GM18505 (cell line): ENCODE results near the gene LMAN2.
"Not testable (repeated sequence)": the region's sequence is repeated elsewhere in the genome, so short reads cannot be mapped to it uniquely, and the experiment has no call there.

Experiments used
- ATAC-seq: cut with Tn5 transposase; IDR thresholded peaks from one replicate; pipeline ENCODE4 v1.9.1; 2021; ENCODE audit not compliant: unreplicated experiment
- POLR2A ChIP-seq: IDR thresholded peaks from 4 replicates; pipeline ENCODE4 v1.6.1; 2011; ENCODE audit warnings: borderline replicate concordance; ENCODE audit not compliant: insufficient read depth, insufficient read length; ENCODE audit errors: extremely low read depth

Gene LMAN2

DNA sequence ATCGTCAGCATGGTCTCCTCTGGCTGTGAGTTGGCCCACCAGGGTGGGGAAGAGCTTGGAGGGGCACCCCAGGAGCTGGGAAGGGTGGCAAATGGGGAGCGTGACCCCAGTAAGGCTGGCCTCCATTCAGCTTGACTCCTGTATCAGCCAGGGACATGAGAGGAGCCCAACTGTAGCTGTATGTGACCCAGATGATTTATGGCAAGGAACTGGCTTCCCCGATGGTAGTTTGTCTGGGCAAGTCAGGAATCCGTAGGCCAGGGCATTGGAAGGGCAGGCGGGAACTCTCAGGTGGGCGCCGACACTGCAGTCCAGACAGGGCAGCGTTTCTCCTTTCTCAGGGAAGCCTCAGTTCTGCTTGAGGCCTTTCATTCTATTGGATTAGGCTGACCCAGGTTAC is 35.1 kb upstream of the LMAN2 start:
- ATAC-seq, result no peak
- no peak for TF ChIP-seq POLR2A

DNA sequence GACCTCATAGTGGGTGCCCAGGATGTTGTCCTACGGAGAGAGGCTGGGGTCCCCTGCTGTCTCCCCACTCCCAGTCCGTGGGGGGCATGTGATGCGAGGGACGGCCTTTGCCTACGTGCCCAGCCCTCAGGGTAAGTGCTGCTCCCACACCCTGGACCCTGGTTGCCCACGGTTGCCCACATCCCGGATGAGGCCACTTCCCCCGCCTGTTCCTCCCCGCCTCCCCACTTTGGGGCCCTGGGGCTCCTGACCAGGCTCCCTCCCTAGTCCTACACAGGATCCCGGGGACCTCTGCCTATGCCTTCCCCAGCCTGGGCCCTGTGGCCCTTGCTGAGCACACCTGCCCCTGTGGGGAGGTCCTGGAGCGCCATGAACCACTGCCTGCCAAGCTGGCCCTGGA is 34.3 kb upstream of the LMAN2 start:
- ATAC-seq, result no peak
- no peak for TF ChIP-seq POLR2A

DNA sequence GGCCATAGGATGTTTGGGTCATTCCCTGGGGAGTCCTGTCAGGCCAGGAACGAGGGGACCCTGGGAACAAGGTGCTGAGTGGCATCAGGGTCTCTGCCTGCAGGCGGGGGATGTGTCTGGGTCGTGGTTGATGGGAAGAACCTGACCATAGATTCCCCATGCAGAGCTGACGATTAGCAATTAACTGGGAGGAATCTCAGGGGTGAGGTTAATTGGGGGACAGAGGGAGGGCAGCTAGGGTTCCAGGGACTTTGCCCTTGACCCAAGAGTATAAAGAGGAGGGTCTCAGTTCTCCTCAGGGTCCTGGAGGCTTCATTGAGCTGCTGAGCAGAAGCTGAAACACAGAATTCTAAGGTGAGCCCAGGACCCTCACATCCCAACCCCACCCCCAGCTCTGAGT is 32.7 kb upstream of the LMAN2 start, which contains the start of gene SLC34A1:
SLC34A1 (plus strand) TSS at position 301 of the 400 bp plus-strand sequence. CDS start 1,308 bp downstream, outside the sequence.
- no peak for ATAC-seq
- no peak for TF ChIP-seq POLR2A

DNA sequence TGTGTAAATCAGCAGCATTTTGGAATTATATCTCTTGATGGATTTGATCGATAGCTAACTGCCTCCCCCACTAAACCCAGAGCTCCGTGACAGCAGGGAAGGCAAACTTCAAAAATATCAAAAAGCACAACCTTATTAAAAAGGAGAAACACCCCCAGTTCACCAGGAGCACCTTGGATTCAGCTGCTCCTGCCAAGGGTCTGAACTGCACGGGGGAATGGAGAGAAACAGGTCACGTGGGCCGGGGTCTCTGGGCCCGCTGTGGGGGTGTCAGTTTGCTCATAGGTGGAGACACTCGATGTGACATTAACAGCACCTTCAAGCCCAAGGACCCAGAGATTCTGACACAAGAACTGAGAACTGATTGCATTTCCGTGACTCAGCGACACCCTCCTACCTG is 31.7 kb upstream of the LMAN2 start:
- TF ChIP-seq POLR2A, result no peak
- no peak for ATAC-seq

DNA sequence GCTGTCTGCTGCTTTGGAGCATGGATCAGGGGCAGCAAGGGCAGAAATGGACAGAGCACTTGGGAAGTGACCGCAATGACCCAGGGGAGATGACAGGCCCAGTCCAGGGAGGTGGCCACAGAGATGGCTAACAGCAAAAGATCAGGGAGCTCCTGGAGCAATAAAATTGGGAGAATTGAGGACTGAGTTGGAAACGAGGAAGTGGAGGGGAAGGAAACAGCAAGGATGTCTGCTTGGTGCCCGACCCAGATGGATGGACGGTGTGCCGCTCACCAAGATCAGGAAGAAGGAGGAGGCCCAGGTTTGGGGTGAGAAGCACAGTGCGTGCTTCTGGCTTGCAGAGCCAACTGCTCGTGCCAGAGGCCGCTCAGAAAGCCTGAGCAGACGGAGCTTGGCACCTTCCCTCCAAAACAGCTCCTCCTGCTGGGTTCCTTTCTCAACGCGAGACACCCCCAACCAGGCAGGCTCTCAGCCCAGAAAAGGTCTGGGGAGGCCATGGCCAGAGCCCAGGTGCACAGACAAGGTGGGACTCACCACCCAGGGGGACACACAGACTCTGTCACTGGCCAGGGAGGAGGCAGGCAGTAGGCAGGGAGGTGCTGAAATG is 31.1 kb upstream of the LMAN2 start:
- no peak for ATAC-seq
- TF ChIP-seq POLR2A, result no peak

DNA sequence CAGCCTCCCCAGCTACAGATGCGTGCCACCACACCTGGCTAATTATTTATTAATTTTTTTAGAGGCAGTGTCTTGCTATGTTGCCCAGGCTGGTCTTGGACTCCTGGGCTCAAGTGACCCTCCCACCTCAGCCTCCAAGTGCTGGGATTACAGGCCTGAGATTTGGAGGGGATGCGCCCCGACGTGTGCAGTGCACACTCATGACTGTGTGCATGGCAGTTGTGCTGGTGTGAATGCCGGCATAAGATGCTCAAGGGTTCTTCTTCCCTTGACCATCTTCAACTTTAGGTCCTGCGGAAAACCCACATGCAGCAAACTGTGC is 29.3 kb upstream of the LMAN2 start:
- no peak for TF ChIP-seq POLR2A
- no peak for ATAC-seq

DNA sequence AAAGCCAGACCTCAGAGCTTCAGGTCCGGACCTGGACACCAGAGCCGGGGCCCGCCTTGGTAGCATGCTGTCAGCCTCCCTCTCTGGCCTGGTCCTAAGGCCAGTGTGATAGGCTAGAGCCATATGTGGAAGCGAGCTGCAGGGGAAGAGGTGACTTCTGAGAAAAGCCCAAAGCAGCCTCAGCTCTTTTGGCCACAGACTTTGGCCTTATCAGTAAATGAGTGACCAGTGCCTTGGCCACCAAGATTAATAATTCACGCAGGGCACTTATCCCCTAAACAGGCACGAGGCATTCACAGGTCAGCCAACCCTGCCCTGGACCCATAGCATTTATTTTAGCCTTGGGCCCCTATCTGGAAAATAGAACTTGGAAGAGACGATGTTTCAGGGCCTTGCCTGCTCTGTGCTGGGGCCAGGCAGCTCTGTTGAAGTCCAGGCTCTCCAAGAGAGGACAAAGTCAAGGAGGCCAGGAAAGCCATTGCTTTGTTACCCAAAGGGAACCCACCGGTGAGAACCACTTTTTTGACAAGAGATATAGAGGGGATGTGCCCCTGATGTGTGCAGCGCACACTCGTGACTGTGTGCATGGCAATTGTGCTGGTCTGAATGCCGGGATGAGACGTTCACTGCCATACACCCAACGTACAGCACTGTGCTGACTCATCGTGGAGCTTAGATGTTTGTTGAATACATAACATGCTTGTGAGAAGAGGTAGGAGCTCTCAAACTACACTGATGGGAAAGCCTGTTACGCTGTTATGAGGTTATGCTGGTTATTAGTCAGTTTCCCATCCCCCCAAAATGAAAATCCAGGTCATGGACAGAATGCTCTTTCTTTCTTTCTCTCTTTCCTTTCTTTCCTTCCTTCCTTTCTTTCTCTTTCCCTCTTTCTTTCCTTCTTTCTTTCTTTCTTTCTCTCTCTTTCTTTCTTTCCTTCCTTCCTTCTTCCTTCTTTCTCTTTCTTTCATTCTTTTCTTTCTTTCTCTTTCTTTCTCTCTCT is 27.7 kb upstream of the LMAN2 start:
- ATAC-seq, result no peak
- no peak for TF ChIP-seq POLR2A

DNA sequence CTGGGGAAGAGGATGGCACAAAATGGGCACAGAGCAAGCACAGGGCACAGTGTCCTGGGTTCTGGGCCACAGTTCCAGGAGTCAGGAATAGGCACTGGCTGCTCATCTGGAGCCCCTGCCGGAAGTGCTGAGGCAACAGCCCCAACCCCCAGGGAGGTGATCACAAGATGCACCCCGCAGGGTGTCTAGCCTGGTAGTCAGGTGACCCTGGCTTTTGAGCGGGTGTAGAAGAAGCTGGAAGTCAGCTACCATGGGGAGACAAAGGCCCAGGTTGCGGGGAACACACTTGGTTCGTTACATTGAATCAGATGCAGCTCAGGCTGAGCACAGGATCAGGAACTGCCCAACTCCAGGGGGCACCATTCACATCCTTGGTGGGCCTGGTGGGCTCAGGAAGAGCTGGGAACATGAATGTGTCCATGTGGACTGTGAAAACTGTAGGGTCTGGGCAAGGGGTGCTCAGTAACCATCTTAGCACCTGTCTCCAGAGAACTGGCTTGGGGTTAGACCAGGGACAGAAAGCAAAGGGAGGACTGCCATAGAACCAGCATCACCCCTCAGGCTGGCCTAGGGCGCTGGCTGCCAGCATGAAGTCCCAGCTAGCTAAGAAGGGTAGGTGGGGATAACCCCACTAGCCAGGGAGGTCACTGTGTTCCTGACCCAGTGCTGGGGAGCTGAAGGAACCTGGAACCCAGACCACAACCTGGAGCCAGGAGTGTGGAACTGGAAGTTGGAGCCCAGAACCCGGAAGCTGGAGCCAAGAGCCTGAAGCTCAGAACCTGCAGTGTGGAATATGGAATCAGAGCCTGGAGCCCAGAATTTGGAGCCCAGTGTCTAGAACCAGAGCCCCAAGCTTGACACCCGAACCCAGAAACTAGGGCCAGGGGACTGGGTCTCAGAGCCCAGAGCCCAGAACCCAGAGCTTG is 26.6 kb upstream of the LMAN2 start:
- ATAC-seq, result no peak
- TF ChIP-seq POLR2A, result no peak

DNA sequence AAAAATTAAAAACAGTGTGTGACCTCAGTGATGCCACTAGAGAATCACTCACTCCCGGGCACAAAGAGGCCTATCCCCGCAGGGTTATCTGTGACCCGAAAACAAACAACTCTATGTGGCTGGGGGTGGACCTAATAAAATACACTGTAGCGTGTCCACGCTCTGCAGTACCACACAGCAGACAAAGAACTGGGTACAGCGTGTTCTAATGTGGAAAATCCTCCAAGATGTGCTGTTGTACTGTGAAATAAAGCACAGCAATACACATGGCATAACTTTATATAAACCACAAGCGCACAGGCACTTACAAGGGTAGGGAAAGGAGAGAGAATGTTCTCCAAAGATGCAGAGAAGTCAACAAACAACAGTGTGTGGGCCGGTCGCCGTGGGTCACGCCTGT is 24.6 kb upstream of the LMAN2 start:
- no peak for TF ChIP-seq POLR2A
- ATAC-seq, result no peak

DNA sequence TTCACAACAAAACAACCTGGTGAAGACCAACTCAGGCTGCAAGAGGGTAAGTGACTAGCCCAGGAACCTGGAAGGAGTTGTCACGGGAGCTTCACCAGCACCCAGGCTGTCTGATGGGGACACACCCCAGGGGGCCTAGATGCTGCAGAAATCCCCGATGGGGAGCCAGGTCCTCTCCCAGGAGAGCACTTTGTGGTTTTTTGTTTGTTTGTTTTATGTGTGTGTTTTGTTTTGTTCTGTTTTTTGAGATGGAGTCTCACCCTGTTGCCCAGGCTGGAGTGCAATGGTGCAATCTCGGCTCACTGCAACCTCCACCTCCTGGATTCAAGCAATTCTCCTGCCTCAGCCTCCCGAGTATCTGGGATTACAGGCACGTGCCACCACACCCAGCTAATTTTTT is 24.0 kb upstream of the LMAN2 start:
- ATAC-seq, result not testable (repeated sequence)

DNA sequence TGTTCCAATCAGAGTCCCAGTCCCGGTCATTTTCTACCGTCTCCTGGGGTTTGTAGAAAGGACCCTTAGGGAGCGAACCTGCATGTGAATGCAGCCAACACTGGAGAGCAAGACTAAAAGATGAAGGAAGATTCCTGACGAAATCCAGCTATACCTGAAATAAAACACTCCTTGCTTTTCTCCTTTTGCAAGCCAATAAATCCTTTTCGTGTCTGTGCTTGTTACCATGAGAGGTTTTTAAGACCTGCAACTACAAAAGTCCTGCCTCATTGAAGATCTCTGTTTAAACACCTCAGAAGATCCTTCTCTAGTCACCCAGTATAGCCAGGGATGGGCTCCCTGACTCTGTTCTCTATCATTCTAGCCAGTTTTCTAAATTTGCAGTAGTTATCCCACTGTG is 22.7 kb upstream of the LMAN2 start:
- no peak for TF ChIP-seq POLR2A
- ATAC-seq, result no peak

DNA sequence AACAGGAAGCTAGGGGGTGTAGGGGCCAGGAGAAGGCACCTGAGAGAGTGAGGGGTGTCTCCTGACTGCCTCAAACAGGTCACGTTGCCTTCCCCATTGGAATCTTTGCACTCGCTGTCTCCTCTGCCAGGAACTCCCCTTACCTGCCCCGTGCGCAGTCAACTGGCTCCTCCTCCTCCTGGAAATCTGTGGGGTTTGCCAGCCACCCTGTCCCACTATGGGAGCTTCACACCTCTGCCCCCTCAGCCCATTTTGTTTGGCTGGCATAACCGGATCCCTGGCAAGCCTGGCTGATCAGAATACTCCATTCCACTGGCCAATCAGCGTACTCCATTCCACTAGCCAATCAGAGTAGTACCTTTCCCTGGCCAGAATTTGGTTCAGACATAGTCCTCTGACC is 22.3 kb upstream of the LMAN2 start:
- no peak for TF ChIP-seq POLR2A
- ATAC-seq, result no peak

DNA sequence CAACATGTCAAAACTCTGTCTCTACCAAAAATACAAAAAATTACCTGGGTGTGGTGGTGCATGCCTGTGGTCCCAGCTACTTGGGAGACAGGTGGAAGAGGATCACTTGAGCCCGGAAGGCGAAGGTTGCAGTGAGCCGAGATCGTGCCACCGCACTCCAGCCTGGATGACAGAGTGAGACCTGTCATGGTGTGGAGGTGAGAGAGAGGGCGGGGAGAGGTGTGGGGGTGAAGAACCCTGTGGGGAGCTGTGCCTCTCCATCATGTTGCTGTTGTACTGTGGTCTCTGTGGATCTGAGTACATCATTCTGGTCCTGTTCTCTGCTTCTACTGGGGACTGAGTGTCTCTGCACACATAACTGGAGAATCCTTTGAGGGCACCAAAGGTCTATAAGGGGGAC is 21.4 kb upstream of the LMAN2 start:
- ATAC-seq, result no peak
- TF ChIP-seq POLR2A, result no peak
